HG03025 (cell line): ENCODE results near the gene SAXO1.

Source experiments
- ATAC-seq: cut with Tn5 transposase; IDR thresholded peaks from one replicate; pipeline ENCODE4 v1.9.1; 2021; ENCODE audit warnings: mild to moderate bottlenecking, moderate library complexity; ENCODE audit not compliant: unreplicated experiment, low FRiP score

Gene SAXO1

GRCh38 chr9:18888290-18888689, 144.7 kb downstream of the SAXO1 start:
- no peak for ATAC-seq

- ATAC-seq, result no peak
Observed at GRCh38 chr9:18887546-18887945, 145.5 kb downstream of the SAXO1 start.

- ATAC-seq, result no peak
Observed at GRCh38 chr9:18881758-18882157, 151.3 kb downstream of the SAXO1 start.

- ATAC-seq, result no peak
Observed at GRCh38 chr9:18877984-18878383, 155.0 kb downstream of the SAXO1 start.
